ENCODE measurements around the gene HSD17B2.

GRCh38 chr16:82088483-82088882, 53.4 kb downstream of the HSD17B2 start:
- TF ChIP-seq POLR2A (IDR thresholded peaks at IDR 0.05) (no peak), CTCF (IDR thresholded peaks at IDR 0.05) (no peak)
